Testis (tissue), 3 donors: Measurements from ENCODE around the gene DDX59. TPM values are rescaled to one million over a fixed set of nuclear protein-coding genes. Genes with fewer than 3 reads are reported as not detected.
"Not testable (repeated sequence)": the region's sequence is repeated elsewhere in the genome, so short reads cannot be mapped to it uniquely, and the experiment has no call there.

Experiments used
- DNase-seq: peaks from one replicate; pipeline ENCODE4 v3.0.0-alpha.2; 2019
- H3K27ac ChIP-seq, 2 donors: fragments of 200-600 bp; sonication (generic); one replicate each; pipeline ENCODE4 v1.5.1; 2019
- H3K27me3 ChIP-seq: fragments of 200-600 bp; sonication (generic); one replicate; pipeline ENCODE4 v1.5.1; 2019
- H3K36me3 ChIP-seq: fragments of 200-600 bp; sonication (generic); one replicate; pipeline ENCODE4 v1.5.1; 2017; ENCODE audit warnings: low read depth; ENCODE audit errors: missing control alignments
- H3K4me1 ChIP-seq: fragments of 200-600 bp; sonication (generic); one replicate; pipeline ENCODE4 v1.5.1; 2019
- H3K4me3 ChIP-seq, 2 donors: fragments of 200-600 bp; sonication (generic); one replicate each; pipeline ENCODE4 v1.5.1; 2017 to 2019
- H3K9me3 ChIP-seq: fragments of 200-600 bp; sonication (generic); one replicate; pipeline ENCODE4 v1.5.1; 2017
- POLR2A ChIP-seq: fragments of 450-650 bp; IDR thresholded peaks from one replicate; pipeline ENCODE4 v1.6.1; 2017; ENCODE audit warnings: antibody characterized with exemption, mild to moderate bottlenecking, moderate library complexity
- WGBS, 2 donors: methylation state at CpG; one replicate each; pipeline ENCODE4 v1.1.5; 2018; 5-methylcytosine and 5-hydroxymethylcytosine counted together
- intact Hi-C: fragments of 100-400 bp; cut with DNase I; formaldehyde crosslinking; loops from one replicate; pipeline ENCODE4 v1.15.1; 2023; ENCODE audit warnings: low total_unique reads
- polyA plus RNA-seq: library from polyadenylated mRNA; stranded (reverse); fragments of 350-450 nt; fragmentation: Illumina TruSeq; extraction: RNeasy Lipid Tissue Mini Kit (QIAGEN cat#74804); gene quantifications from one replicate; pipeline ENCODE4 v1.2.3, GENCODE V29; 2014; ENCODE audit warnings: low read depth, low replicate concordance; ENCODE audit not compliant: insufficient read depth
- total RNA-seq, 2 donors: library from RNA; depleted of rRNA; stranded (reverse); fragments of >200 nt; gene quantifications; one replicate each; pipeline ENCODE4 v1.2.3, GENCODE V29; 2016
- TF ChIP-seq, protein P1 (sequence below), 3 experiments: fragments of 450-650 bp in 2 of 3; fragments of 200-600 bp in 1 of 3; sonication (generic) in 1 of 3; IDR thresholded peaks; one replicate each; pipeline ENCODE4 v1.5.1; 2016 to 2019; ENCODE audit warnings: antibody characterized with exemption in 3 of 3, mild to moderate bottlenecking in 2 of 3, moderate library complexity in 1 of 3

The DDX59 gene
- total and polyA plus RNA-seq, 3 donors from 2014 or later = 17.7 to 30.2 (median 24.1) TPM

GRCh38 chr1:200636681-200637080, 33.0 kb downstream of the DDX59 start:
- Histone ChIP-seq H3K36me3 (no peaks in the 10 kb centered on the region), H3K27me3 (no peaks in the 10 kb centered on the region), H3K27ac (no peak overlapping the region), H3K9me3 (no peaks in the 10 kb centered on the region), H3K4me1 (no peaks in the 10 kb centered on the region), H3K4me3 (no peak overlapping the region)
- TF ChIP-seq POLR2A = no peak
- DNase-seq = no peak
- intact Hi-C loops = no loop called here
- WGBS, 2 donors = 93 to 97% methylated on average over 2 of the region's 2 CpGs

GRCh38 chr1:200634261-200635122, 35.2 kb downstream of the DDX59 start:
- 43 to 81% methylated on average over 1 to 2 of the region's 2 CpGs for WGBS, 2 donors
- no peak for TF ChIP-seq POLR2A
- Histone ChIP-seq H3K27ac (no peak overlapping the region), H3K4me3 (no peak overlapping the region), H3K4me1 (no peaks in the 10 kb centered on the region), H3K27me3 (no peaks in the 10 kb centered on the region), H3K9me3 (no peaks in the 10 kb centered on the region), H3K36me3 (no peaks in the 10 kb centered on the region)
- DNase-seq = no peak
- intact Hi-C loops = no loop called here

- no peaks in the 10 kb centered on the region for H3K36me3 ChIP-seq
Measured at GRCh38 chr1:200631375-200631774, 38.3 kb downstream of the DDX59 start.

DNA sequence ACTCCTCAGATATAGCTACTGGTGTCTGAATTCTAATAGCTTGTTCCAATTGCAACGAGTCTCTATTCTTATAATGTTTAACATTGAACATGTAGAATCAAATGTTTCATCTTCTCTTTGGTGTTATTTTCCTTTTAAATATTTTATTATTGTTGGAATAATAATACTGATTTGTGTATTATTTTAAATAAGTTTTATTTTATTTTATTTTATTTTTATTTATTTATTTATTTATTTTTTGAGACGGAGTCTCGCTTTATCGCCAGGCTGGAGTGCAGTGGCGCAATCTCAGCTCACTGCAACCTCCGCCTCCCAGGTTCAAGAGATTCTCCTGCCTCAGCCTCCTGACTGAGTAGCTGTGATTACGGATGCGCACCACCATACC, 39.2 kb downstream of the DDX59 start:
- 94% methylated on average over 8 of the region's 8 CpGs for WGBS, 2 donors
- H3K4me1 ChIP-seq, intact Hi-C loops, H3K27ac ChIP-seq, H3K9me3 ChIP-seq, DNase-seq, H3K36me3 ChIP-seq, H3K4me3 ChIP-seq, H3K27me3 ChIP-seq: not testable (repeated sequence)

More at GRCh38 chr1:200631375-200631774, 38.3 kb downstream of the DDX59 start:
- WGBS, 2 donors = 91 to 92% methylated on average over 1 of the region's 1 CpG
- Histone ChIP-seq H3K9me3 (no peaks in the 10 kb centered on the region), H3K4me1 (no peaks in the 10 kb centered on the region), H3K4me3 (no peak overlapping the region), H3K27ac (no peak overlapping the region), H3K27me3 (no peaks in the 10 kb centered on the region)
- no peak for DNase-seq
- intact Hi-C loops = no loop called here
- TF ChIP-seq, protein P1, sequence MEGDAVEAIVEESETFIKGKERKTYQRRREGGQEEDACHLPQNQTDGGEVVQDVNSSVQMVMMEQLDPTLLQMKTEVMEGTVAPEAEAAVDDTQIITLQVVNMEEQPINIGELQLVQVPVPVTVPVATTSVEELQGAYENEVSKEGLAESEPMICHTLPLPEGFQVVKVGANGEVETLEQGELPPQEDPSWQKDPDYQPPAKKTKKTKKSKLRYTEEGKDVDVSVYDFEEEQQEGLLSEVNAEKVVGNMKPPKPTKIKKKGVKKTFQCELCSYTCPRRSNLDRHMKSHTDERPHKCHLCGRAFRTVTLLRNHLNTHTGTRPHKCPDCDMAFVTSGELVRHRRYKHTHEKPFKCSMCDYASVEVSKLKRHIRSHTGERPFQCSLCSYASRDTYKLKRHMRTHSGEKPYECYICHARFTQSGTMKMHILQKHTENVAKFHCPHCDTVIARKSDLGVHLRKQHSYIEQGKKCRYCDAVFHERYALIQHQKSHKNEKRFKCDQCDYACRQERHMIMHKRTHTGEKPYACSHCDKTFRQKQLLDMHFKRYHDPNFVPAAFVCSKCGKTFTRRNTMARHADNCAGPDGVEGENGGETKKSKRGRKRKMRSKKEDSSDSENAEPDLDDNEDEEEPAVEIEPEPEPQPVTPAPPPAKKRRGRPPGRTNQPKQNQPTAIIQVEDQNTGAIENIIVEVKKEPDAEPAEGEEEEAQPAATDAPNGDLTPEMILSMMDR (IDR thresholded peaks at IDR 0.05) = no peak

GRCh38 chr1:200629876-200630514, 39.7 kb downstream of the DDX59 start:
- no peak overlapping the region for H3K4me3 ChIP-seq
- intact Hi-C loops = no loop called here

More at GRCh38 chr1:200629876-200630514, 39.7 kb downstream of the DDX59 start:
- no peak for DNase-seq
- no peaks in the 10 kb centered on the region for H3K27me3 ChIP-seq
- peaks cover 3% of the 10 kb centered on the region for H3K4me1 ChIP-seq
- H3K36me3 ChIP-seq = no peaks in the 10 kb centered on the region
- WGBS, 2 donors = 84 to 88% methylated on average over 9 of the region's 9 CpGs
- TF ChIP-seq, protein P1 (IDR thresholded peaks at IDR 0.05) = no peak
- TF ChIP-seq POLR2A = no peak
- no peak overlapping the region for H3K27ac ChIP-seq
- H3K9me3 ChIP-seq = no peaks in the 10 kb centered on the region
